Activated T-cell treated with anti-CD3 and anti-CD28 coated beads, Interleukin-2, amount 50 U/mL, for 24 hours (primary cell): ENCODE measurements around the gene KIAA1586.
"Not testable (repeated sequence)": the region's sequence is repeated elsewhere in the genome, so short reads cannot be mapped to it uniquely, and the experiment has no call there.

Source experiments
- DNase-seq: peaks from one replicate; pipeline ENCODE4 v3.0.0-alpha.2; 2020
- H3K27ac Mint-ChIP-seq: 2 replicates; pipeline ENCODE4 v1.8.0; 2020; ENCODE audit warnings: mild to moderate bottlenecking, mixed read lengths
- H3K27me3 Mint-ChIP-seq: 2 replicates; pipeline ENCODE4 v1.8.0; 2020; ENCODE audit warnings: mixed read lengths
- H3K36me3 Mint-ChIP-seq: 2 replicates; pipeline ENCODE4 v1.8.0; 2020; ENCODE audit warnings: low read depth, mixed read lengths
- H3K4me1 Mint-ChIP-seq: 2 replicates; pipeline ENCODE4 v1.8.0; 2020; ENCODE audit warnings: low read depth, mixed read lengths
- H3K4me3 Mint-ChIP-seq: 2 replicates; pipeline ENCODE4 v1.8.0; 2020; ENCODE audit warnings: mild to moderate bottlenecking, moderate library complexity, mixed read lengths
- H3K9me3 Mint-ChIP-seq: 2 replicates; pipeline ENCODE4 v1.8.0; 2020; ENCODE audit warnings: mixed read lengths

KIAA1586 gene

GRCh38 chr6:57072108-57072507, 25.6 kb downstream of the KIAA1586 start:
- Mint-ChIP-seq H3K27ac (no peak overlapping the region), H3K36me3 (peaks cover 43% of the 10 kb centered on the region), H3K4me1 (no peaks in the 10 kb centered on the region), H3K27me3 (no peaks in the 10 kb centered on the region), H3K9me3 (no peaks in the 10 kb centered on the region), H3K4me3 (no peak overlapping the region)
- DNase-seq = no peak

GRCh38 chr6:57074383-57074782, 27.9 kb downstream of the KIAA1586 start:
- Mint-ChIP-seq H3K27ac (no peak overlapping the region), H3K4me3 (no peak overlapping the region), H3K36me3 (peaks cover 27% of the 10 kb centered on the region), H3K4me1 (peaks cover 1% of the 10 kb centered on the region), H3K9me3 (no peaks in the 10 kb centered on the region), H3K27me3 (no peaks in the 10 kb centered on the region)
- DNase-seq = no peak

GRCh38 chr6:57075092-57075491, 28.6 kb downstream of the KIAA1586 start:
- no peak for DNase-seq
- Mint-ChIP-seq H3K36me3 (peaks cover 24% of the 10 kb centered on the region), H3K9me3 (no peaks in the 10 kb centered on the region), H3K27ac (no peak overlapping the region), H3K4me1 (peaks cover 1% of the 10 kb centered on the region), H3K27me3 (no peaks in the 10 kb centered on the region), H3K4me3 (no peak overlapping the region)

GRCh38 chr6:57078531-57079207, 32.2 kb downstream of the KIAA1586 start:
- Mint-ChIP-seq H3K27ac (no peak overlapping the region), H3K9me3 (no peaks in the 10 kb centered on the region), H3K36me3 (peaks cover 20% of the 10 kb centered on the region), H3K4me3 (no peak overlapping the region), H3K27me3 (no peaks in the 10 kb centered on the region), H3K4me1 (peaks cover 1% of the 10 kb centered on the region)
- DNase-seq = no peak

GRCh38 chr6:57085471-57085870, 39.0 kb downstream of the KIAA1586 start:
- DNase-seq = no peak
- Mint-ChIP-seq H3K27me3 (no peaks in the 10 kb centered on the region), H3K9me3 (no peaks in the 10 kb centered on the region), H3K4me3 (no peak overlapping the region), H3K27ac (no peak overlapping the region), H3K36me3 (peaks cover 4% of the 10 kb centered on the region), H3K4me1 (peaks cover 5% of the 10 kb centered on the region)

DNA sequence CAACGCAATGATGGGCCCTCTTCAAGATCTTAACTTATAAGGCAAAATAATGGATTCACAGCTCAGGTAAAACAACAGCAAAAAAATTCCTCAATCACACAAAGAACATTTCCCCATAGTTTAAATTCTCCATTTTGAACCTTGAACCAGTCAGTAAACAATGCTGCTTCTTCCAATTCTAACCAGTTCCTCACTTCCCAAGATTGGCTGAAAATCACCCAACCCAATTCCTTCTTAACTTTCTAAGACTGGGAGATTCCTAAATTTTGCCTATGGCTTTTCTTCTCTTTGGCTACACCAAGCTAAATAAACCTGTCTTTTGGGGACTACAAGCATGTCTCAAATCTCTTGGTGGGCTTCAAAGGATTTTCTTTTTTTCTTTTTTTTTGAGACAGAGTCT, 40.4 kb downstream of the KIAA1586 start:
- Mint-ChIP-seq H3K27ac (no peak overlapping the region), H3K4me1 (peaks cover 12% of the 10 kb centered on the region), H3K4me3 (no peak overlapping the region), H3K9me3 (no peaks in the 10 kb centered on the region), H3K27me3 (no peaks in the 10 kb centered on the region), H3K36me3 (peaks cover 9% of the 10 kb centered on the region)
- DNase-seq = no peak

GRCh38 chr6:57087916-57088315, 41.4 kb downstream of the KIAA1586 start:
- H3K4me1 Mint-ChIP-seq = peaks cover 23% of the 10 kb centered on the region
- no peaks in the 10 kb centered on the region for H3K9me3 Mint-ChIP-seq
- no peak overlapping the region for H3K4me3 Mint-ChIP-seq

DNA sequence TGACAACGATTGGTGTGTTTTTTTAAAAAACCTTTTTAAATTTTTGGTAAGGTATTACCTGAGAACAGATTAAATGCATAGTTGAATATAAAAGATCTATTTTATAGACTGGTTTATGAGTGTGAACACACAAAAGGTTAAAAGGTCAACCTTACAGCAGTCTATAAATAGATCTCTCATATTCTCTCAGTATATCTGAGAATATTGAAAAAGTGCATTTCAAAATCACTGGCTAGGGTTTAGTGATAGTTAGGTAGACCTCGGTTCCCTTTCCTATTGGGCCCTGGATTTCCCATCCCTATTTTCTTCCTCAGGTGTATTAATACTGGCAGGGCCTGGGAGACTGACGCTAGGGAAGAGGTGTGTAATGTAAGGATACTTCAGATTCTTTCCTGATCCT, 42.8 kb downstream of the KIAA1586 start:
- H3K4me1 Mint-ChIP-seq = peaks cover 33% of the 10 kb centered on the region
- no peak for DNase-seq
- H3K9me3 Mint-ChIP-seq = no peaks in the 10 kb centered on the region
- peak overlapping the region; percentile 90 for H3K27ac Mint-ChIP-seq
- peak overlapping the region; percentile 89 for H3K4me3 Mint-ChIP-seq
- no peaks in the 10 kb centered on the region for H3K27me3 Mint-ChIP-seq
- peaks cover 28% of the 10 kb centered on the region for H3K36me3 Mint-ChIP-seq

More at GRCh38 chr6:57087916-57088315, 41.4 kb downstream of the KIAA1586 start:
- Mint-ChIP-seq H3K36me3 (peaks cover 20% of the 10 kb centered on the region), H3K27me3 (no peaks in the 10 kb centered on the region), H3K27ac (no peak overlapping the region)
- DNase-seq = no peak

- no peaks in the 10 kb centered on the region for H3K9me3 Mint-ChIP-seq
- no peaks in the 10 kb centered on the region for H3K27me3 Mint-ChIP-seq
- peak within 1 kb of the TSS; percentile 89 for H3K4me3 Mint-ChIP-seq
- H3K27ac Mint-ChIP-seq = peak within 1 kb of the TSS; percentile 90
- peaks cover 30% of the 10 kb centered on the region for H3K36me3 Mint-ChIP-seq
- peak; percentile 98 for DNase-seq
- peaks cover 36% of the 10 kb centered on the region for H3K4me1 Mint-ChIP-seq
Measured at GRCh38 chr6:57089687-57090457, 43.4 kb downstream of the KIAA1586 start, which contains the start of gene ZNF451. ZNF451 (plus strand) TSS chr6:57090188; CDS start chr6:57090254, 66 bp downstream.

DNA sequence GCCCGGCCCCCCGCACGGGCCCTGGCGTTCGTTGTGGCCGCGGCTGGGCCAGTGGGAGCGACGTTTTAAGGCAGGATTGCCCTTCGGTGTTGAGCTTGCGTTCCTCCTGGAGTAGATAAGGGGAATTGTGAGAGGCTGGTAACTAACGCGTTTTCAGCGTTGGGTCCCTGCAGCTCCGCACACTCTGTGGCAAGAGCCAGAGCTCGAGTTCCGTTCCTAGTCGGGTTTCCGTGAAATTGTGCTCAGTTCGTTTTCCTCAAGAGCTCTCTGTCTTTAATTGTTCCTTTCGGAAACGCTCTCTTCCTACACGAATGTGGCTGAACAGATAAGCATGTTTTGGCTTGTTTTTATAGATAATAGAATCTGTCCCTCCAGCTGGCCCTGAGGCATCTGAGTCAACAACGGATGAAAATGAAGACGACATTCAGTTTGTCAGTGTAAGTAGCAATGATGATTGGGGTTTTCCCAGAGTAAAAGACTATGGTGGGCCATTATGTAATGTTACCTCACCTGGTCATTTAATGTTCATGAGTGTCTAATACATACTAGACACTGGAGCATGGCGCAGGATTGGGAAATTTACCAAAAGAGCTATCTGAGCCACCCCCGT, 44.1 kb downstream of the KIAA1586 start:
- not testable (repeated sequence) for H3K27ac Mint-ChIP-seq, H3K27me3 Mint-ChIP-seq, H3K9me3 Mint-ChIP-seq, DNase-seq
- H3K4me1 Mint-ChIP-seq = peaks cover 38% of the 10 kb centered on the region
- peaks cover 36% of the 10 kb centered on the region for H3K36me3 Mint-ChIP-seq
- H3K4me3 Mint-ChIP-seq = peak overlapping the region; percentile 89

- not testable (repeated sequence) for H3K27me3 Mint-ChIP-seq, H3K9me3 Mint-ChIP-seq, DNase-seq
- peaks cover 39% of the 10 kb centered on the region for H3K4me1 Mint-ChIP-seq
- peak overlapping the region; percentile 70 for H3K4me3 Mint-ChIP-seq
- peaks cover 40% of the 10 kb centered on the region for H3K36me3 Mint-ChIP-seq
- peak overlapping the region; percentile 28 for H3K27ac Mint-ChIP-seq
Measured at GRCh38 chr6:57091375-57091774, 44.9 kb downstream of the KIAA1586 start.

- Mint-ChIP-seq H3K27ac (no peak overlapping the region), H3K4me3 (no peak overlapping the region), H3K27me3 (no peaks in the 10 kb centered on the region), H3K9me3 (no peaks in the 10 kb centered on the region), H3K36me3 (peaks cover 67% of the 10 kb centered on the region), H3K4me1 (peaks cover 53% of the 10 kb centered on the region)
- DNase-seq = no peak
Measured at GRCh38 chr6:57094689-57095088, 48.2 kb downstream of the KIAA1586 start.

DNA sequence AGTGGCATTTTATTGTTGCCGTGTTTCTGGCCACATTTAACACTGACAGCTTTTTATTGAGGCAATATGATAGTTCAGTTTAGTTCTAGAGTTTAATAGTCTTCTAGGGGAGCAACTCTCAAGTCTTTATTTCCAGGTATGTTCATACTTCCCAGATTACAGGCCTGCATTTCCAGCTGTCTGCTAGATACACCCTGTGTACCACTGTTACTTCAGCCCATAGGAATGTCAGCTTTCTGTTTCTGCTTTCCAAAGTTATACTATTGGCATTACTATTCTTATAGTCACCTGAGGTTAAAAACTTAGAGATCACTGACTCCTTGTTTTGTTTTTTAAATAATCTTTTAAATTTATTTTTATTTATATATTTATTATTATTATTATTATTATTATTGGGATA, 51.1 kb downstream of the KIAA1586 start:
- peaks cover 79% of the 10 kb centered on the region for H3K36me3 Mint-ChIP-seq
- no peak for DNase-seq

GRCh38 chr6:57102976-57103375, 56.5 kb downstream of the KIAA1586 start:
- H3K4me1 Mint-ChIP-seq = peaks cover 41% of the 10 kb centered on the region
- peaks cover 93% of the 10 kb centered on the region for H3K36me3 Mint-ChIP-seq
- no peak overlapping the region for H3K4me3 Mint-ChIP-seq
- no peak for DNase-seq
- H3K9me3 Mint-ChIP-seq = no peaks in the 10 kb centered on the region
- H3K27ac Mint-ChIP-seq = no peak overlapping the region
- no peaks in the 10 kb centered on the region for H3K27me3 Mint-ChIP-seq

More for the DNA sequence above, 51.1 kb downstream of the KIAA1586 start:
- H3K4me1 Mint-ChIP-seq = peaks cover 43% of the 10 kb centered on the region
- H3K9me3 Mint-ChIP-seq = no peaks in the 10 kb centered on the region
- H3K4me3 Mint-ChIP-seq = no peak overlapping the region
- H3K27ac Mint-ChIP-seq = no peak overlapping the region
- H3K27me3 Mint-ChIP-seq = no peaks in the 10 kb centered on the region

- Mint-ChIP-seq H3K9me3 (no peaks in the 10 kb centered on the region), H3K36me3 (peaks cover 94% of the 10 kb centered on the region), H3K4me1 (peaks cover 49% of the 10 kb centered on the region), H3K27ac (no peak overlapping the region), H3K4me3 (no peak overlapping the region), H3K27me3 (no peaks in the 10 kb centered on the region)
- DNase-seq = no peak
Measured at GRCh38 chr6:57104336-57104735, 57.8 kb downstream of the KIAA1586 start.
